Left renal pelvis (tissue), 4 donors: ENCODE data around the gene DLL3. TPM values are rescaled to one million over a fixed set of nuclear protein-coding genes. Genes with fewer than 3 reads are reported as not detected.
"Not testable (repeated sequence)": the region's sequence is repeated elsewhere in the genome, so short reads cannot be mapped to it uniquely, and the experiment has no call there.

Source experiments
- DNase-seq, 4 donors: peaks; one replicate each; pipeline ENCODE4 v3.0.0-alpha.2; 2013; ENCODE audit warnings: low read depth in 4 of 4, low spot score in 3 of 4
- polyA plus RNA-seq, 4 donors: library from polyadenylated mRNA; unstranded; fragments of 120-200 nt; gene quantifications; one replicate each; pipeline ENCODE4 v1.2.1, GENCODE V29; 2013; ENCODE audit not compliant: insufficient read length in 4 of 4

DLL3 gene, protein sequence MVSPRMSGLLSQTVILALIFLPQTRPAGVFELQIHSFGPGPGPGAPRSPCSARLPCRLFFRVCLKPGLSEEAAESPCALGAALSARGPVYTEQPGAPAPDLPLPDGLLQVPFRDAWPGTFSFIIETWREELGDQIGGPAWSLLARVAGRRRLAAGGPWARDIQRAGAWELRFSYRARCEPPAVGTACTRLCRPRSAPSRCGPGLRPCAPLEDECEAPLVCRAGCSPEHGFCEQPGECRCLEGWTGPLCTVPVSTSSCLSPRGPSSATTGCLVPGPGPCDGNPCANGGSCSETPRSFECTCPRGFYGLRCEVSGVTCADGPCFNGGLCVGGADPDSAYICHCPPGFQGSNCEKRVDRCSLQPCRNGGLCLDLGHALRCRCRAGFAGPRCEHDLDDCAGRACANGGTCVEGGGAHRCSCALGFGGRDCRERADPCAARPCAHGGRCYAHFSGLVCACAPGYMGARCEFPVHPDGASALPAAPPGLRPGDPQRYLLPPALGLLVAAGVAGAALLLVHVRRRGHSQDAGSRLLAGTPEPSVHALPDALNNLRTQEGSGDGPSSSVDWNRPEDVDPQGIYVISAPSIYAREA
- under 1 TPM; 0.33 to 0.78 (median 0.64) TPM for polyA plus RNA-seq

DNA sequence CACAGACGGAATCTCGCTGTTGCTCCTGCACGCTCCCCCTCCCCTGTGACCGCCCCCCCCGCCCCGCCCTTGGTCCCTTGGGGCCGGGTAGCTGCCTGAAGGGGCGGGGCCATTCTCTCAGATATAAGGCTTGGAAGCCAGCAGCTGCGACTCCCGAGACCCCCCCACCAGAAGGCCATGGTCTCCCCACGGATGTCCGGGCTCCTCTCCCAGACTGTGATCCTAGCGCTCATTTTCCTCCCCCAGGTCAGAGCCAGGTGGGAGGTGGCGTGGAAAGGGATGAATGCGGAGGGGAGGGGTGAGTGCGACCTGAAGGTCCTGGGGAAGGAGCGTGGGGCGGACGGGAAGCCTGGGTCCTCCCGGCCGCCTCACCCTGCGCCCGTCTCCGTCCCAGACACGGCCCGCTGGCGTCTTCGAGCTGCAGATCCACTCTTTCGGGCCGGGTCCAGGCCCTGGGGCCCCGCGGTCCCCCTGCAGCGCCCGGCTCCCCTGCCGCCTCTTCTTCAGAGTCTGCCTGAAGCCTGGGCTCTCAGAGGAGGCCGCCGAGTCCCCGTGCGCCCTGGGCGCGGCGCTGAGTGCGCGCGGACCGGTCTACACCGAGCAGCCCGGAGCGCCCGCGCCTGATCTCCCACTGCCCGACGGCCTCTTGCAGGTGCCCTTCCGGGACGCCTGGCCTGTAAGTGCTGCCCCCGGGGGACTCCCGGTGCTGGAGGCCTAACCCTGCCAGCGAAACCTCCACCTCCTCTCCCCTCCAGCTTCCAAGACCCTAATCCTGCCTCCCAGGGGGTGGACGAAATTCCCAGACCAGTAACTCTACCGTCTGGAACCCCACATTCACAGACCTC lies at the start of gene DLL3:
Gene DLL3 (plus strand): TSS at position 150 of the 845 bp plus-strand sequence. CDS start 28 bp downstream, at position 178.
- no peak for DNase-seq

DNA sequence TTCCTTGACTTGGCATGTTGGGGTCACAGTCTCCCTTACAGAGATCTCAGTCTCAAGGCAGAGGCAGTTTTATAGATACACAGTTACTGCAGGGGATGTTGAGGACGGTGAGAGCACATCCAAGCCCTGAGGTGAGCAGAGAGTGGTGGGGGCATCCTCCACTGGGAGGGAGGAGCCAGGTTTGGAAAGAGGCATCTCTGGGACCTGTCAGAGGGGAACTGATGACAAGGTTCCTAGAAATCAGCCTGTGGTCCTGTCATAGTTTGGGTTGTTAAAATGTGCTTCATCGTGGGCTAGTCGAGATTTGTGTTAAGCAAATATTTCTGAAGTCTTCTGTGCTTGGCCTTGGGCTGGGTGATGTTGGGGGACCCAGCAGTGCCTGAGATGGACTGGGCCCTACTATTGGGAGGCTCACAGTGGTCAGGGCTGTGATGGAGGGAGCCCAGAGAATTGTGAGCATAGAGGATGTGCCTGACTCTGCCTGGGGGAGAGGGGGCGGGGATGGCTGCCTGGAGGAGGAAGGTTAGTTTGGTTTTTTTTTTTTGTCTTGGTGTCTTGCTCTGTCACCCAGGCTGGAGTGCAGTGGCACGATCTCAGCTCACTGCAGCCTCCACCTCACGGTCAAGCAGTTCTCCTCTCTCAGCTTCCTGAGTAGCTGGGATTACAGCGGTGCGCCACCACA lies 49.5 kb upstream of the DLL3 start:
- DNase-seq: no peak

DNA sequence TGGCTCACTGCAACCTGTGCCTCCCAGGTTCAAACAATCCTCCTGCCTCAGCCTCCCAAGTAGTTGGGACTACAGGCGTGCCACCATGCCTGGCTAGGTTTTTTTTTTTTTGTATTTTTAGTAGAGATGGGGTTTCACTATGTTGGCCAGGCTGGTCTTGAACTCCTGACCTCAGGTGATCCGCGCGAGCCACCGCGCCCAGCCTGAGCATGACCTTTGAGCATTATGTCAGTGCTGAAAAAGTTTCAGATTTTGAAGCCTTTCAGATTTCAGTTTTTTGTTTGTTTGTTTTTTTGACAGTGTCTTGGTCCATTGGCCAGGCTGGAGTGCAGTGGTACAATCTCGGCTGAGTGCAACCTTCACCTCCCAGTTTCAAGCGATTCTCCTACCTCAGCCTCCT lies 47.5 kb upstream of the DLL3 start:
- not testable (repeated sequence) for DNase-seq

DNA sequence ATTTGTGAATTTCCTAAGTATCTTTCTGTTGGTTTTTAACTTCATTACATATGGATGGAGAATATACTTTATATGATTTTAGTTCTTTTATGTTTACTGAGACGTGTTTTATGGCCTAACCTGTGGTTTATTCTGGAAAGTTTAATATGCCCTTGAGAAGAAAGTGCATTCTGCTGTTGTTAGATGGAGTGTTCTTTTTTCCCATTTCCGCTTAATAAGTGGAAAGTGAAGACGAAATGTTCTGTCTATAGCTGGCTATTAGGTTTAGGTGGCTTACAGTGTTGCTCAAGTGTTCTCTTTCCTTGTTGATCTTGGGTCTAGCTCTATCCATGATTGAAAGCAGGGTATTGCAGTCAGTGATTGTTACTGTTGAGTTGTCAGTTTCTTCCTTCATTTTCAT lies 35.3 kb upstream of the DLL3 start:
- DNase-seq: no peak

DNA sequence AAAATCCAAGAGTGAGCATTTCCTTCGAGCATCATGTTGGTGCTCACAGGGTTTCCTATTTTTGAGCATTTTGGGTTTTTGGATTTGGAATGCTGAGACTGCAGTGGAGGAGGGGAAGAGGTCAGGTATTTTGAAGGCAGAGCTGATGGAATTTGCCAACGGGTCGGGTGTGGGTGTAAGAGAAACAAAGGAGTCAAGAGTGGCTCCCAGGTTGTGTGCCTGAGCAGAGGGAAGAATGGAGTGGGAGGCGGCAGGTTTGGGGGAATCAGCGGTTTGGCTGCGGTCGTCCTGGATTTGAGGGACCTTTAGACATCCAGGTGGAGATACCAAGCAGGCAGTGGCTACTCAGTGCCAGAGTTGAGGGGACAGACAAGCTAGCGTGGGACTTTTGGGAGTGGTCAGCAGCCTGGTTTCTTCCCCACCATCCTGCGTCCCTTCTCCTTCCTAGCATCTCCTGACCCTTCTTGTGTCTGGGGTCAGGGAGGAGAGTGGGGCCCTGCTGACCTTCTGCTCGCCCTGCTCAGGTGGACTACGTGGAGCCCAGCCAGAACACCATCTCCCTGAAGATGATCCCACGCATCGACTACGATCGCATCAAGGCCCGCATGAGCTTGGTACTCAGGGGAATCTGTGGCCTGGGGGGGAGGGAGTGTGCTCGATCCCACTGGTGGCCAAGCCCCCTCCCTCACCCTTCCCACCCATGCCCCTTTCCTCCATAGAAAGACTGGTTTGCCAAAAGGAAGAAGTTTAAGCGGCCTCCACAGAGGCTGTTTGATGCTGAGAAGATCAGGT lies 32.6 kb upstream of the DLL3 start:
- DNase-seq: no peak

DNA sequence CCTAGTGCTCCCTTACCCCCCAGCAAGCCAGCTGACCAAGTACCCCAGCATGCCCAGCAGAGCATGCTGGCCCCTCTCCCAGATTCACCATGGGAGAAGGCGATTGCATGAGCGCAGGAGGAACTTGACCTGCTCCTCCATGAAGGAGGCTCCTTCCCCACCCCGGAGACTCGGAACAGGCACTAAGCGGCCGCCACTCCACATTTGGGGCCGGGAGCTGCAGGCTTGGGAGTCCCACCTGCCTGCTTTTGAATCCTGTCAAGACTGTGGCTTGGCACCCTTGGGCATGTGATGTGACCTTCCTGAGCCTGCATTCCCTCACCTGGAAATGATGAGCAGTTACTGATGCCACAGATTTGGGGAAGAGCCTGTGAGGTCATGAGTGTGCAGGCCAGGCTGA lies 30.8 kb upstream of the DLL3 start:
- no peak for DNase-seq

DNA sequence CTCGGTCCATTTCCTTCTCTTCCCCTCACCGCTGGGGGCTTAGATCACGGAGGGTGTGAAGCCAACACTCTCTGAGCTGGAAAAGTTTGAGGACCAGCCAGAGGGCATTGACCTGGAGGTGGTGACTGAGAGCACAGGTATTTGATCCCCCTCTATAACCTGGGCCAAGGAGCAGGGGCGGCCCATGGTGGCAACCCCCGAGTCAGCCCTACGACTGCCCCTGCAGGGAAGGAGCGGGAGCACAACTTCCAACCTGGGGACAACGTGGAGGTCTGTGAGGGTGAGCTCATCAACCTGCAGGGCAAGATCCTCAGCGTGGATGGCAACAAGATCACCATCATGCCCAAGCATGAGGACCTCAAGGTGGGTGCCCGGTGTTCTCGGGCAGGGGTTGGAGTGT lies 29.7 kb upstream of the DLL3 start:
- DNase-seq: no peak

DNA sequence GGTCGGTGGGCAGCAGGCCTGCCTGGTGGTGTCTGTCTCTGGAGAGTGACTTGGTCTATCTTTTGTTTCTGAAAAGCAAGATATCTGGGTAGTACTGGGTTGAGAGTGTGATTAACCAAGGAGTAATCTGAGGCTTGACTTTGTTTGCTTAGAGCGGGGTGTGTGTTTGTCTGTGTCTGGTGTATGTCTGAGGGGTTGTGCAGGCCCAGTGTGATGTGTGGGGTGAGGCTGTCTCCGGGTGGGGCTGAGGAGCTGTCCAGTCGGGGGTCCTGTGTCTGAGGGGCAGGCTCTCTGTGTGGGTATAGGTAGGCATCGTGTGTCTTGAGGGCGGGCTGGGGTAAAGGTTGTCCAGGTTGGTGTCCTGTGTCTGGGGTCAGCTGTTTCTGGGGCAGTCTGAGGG lies 29.2 kb upstream of the DLL3 start:
- DNase-seq: no peak

DNA sequence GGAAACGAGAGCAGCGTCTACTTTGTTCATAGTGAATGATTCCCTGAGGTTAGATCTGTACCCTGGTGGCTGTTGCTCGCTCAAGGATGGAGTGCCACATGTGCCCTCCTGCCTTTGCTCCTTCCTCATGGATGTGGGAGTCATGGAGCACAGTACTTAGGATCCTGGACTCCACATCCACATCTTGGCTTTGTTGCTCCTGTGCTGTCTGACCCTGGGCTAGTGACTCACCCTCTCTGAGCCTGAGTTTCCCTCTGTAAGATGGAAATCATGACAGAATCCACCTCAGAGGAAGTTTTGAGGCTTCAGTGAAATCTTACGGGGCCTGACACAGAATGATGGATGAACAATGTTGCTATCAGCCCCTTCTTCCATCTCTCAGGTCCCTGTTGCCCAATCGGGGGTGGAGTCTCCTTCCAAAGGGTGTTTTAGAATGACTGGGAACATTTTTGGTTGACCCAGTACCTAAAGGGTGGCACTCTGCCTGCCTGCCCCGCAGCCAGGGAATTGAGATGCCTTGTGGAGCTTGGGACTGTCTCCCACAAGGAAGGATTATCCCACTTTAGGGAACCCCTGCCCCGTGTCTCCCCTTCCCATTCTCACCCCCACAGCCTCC lies 27.9 kb upstream of the DLL3 start:
- no peak for DNase-seq

DNA sequence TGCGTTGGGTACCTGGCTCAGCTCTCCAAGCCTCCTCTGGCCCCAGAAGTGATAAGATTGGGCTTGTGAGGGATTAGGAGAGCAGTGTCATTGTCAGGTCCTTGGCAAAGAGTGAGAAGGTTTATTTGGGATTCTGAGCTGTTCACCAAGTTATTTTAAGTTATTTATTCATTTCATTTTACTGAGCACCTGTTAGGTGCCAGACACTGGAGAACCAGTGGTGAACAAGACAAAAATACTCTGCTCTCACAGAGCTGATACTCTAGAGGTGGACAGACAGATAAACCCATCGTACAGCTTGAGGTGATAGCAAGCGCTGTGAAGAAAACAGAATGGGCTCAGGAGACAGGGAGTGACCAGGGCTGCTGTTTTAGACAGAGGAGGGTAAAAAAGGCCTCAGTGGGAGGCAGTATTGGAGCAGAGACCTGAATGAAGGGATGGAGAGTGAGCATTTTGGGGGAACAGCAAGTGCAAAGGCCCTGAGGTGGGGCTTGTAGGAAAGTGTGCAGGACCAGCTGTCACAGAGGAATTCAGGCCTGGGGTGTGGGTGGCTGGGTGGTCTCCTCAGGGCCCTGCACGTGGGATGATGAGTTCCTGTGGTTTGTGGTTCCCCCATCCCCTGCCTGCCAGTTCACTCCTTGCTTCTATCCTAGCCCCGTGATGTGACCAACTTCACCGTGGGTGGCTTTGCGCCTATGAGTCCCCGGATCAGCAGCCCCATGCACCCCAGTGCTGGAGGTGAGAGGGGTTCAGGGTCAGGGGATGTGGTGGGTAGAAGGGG lies 26.8 kb upstream of the DLL3 start:
- no peak for DNase-seq

DNA sequence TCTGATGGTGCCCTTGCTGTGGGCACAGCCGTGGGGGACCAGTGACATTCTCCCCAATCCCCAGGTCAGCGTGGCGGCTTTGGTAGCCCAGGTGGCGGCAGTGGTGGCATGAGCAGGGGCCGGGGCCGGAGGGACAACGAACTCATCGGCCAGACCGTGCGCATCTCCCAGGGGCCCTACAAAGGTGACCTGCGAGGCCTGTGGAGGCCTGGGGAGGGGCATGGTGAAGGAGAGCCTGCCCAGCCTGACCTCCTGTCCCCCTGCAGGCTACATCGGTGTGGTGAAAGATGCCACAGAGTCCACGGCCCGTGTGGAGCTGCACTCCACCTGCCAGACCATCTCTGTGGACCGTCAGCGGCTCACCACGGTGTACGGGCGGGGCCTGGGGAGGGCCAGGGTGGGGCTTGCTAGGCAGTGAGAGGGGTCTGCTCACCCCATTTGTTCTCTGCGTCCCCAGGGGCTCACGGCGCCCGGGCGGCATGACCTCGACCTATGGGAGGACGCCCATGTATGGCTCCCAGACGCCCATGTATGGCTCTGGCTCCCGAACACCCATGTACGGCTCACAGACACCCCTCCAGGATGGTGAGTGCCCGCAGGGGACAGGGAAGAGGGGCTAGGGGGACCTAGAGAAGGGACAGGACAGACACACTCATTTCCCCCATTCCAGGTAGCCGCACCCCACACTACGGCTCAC lies 25.9 kb upstream of the DLL3 start:
- DNase-seq: no peak

DNA sequence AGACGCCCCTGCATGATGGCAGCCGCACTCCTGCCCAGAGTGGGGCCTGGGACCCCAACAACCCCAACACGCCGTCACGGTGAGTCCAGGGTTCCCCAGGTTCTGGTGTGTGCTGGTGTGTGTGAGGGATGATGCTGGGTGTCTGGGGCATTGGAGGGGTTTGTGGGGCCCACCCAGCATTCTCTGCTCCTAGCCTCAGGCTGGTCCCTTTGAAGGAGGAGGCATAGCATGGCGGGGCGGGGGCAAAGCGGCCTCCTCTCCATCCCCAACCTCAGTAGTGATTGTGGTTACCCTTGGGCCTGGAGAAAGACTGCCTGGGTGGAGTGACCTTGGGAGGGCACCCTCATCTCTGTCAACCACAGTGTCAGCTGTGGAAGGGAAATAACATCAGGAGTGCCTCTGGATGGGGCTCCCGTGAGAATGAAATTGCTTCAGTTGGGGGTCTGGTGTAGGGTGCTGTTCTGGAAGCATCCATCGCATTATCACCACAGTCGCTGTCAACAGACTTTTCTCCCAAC lies 25.2 kb upstream of the DLL3 start:
- no peak for DNase-seq

DNA sequence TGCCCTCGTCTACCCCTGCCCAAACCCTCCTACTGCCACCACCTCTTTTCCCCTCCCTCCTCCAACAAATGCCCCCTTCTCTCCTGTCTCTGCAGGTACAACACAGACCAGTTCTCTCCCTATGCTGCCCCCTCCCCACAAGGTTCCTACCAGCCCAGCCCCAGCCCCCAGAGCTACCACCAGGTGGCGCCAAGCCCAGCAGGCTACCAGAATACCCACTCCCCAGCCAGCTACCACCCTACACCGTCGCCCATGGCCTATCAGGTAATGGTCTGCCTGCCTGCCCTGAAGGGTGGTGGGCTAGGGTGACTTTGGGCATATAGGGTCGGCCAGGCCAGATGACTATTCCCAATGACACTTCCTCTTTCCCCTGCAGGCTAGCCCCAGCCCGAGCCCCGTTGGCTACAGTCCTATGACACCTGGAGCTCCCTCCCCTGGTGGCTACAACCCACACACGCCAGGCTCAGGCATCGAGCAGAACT lies 24.6 kb upstream of the DLL3 start:
- DNase-seq: peak in 1 of 4 donors; percentile 16

DNA sequence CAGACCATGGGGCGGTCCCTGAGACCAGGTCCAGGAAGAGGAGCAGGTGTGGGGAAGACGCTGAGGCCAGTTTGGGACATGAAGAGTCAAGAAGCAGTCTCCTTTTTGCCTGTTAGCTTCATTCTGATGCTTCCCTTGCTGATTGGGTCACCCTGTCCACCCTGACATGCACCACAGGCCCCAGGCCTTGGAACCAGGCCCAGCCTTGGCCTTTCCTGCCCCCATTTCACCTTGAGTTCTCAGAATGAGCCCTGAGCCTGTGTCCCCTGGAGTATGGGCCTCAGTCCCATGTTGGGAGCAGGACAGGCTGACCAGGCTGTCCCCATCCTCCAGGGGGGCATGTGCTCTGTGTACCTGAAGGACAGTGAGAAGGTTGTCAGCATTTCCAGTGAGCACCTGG lies 23.0 kb upstream of the DLL3 start:
- DNase-seq: no peak

DNA sequence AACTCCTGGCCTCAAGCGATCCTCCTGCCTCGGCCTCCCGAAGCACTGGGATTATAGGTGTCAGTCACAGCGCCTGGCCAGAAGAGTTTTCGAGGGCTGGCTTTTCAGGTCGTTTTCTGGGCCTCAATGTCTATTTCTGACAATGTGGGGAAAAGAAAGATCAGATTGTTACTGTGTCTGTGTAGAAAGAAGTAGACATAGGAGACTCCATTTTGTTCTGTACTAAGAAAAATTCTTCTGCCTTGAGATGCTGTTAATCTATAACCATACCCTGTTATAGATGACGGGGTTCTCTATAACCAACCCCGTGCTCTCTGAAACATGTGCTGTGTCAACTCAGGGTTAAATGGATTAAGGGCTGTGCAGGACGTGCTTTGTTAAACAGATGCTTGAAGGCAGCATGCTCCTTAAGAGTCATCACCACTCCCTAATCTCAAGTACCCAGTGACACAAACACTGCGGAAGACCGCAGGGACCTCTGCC lies 19.4 kb upstream of the DLL3 start:
- not testable (repeated sequence) for DNase-seq

DNA sequence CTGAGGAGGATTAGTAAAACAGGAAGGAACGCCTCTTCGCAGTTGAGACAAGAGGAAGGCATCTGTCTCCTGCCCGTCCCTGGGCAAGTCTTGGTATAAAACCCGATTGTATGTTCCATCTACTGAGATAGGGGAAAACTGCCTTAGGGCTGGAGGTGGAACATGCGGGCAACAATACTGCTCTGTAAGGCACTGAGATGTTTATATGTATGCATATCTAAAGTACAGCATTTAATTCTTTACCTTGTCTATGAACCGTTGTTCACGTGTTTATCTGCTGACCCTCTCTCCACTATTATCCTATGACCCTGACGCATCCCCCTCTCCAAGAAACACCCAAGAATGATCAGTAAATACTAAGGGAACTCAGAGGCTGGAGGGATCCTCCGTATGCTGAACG lies 18.8 kb upstream of the DLL3 start:
- DNase-seq: no peak

DNA sequence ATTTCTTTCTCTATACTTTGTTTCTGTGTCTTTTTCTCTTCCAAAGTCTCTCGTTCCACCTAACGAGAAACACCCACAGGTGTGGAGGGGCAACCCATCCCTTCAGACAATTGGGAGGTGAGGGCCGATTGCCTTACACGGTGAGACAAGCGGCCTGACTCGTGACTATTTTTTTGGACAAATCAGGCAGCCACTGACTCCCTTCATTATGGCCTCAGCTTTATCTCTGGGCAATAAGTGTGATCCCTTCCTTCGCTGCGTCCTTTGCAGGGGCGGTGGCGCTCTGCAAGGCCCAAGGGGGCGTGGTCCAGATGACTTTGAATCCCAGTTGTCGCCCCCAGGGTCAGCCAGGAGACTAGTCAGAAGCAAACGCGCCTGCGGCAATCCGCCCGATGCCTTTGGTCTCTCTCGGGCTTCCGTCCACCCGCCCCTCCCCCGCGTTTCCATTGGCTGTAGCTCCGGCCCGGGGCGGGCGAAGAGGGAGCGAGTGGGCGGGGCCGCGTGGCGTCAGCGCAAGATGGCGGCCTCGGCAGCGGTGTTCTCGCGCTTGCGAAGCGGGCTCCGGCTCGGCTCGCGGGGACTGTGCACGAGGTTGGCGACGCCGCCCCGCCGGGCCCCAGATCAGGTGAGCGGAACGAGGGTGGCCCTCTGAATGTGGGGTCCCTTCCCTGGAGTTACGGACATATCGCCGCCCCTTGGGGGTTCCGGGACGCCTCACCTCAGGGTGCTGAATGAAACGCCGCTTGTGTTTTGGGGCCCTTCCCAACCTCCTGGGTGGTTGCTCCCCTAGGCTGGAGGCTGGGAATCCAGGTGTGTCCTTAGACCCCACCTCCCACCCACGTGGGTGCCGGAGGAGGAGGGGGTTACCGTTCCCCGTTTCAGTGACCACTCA lies 18.2 kb upstream of the DLL3 start, which contains the start of gene TIMM50:
Gene TIMM50 (plus strand): TSS at position 502 of the 892 bp plus-strand sequence. CDS start 16 bp downstream, at position 518.
- DNase-seq: peak; percentile 81 to 90 (median 86)
